Naive thymus-derived CD8-positive, alpha-beta T cell (primary cell): ENCODE measurements around the gene ERLEC1. TPM values are rescaled to one million over a fixed set of nuclear protein-coding genes. Genes with fewer than 3 reads are reported as not detected.
A peak's percentile ranks its signal among the peaks of the same experiment; 100 is the strongest.
"Not testable (repeated sequence)": the region's sequence is repeated elsewhere in the genome, so short reads cannot be mapped to it uniquely, and the experiment has no call there.

ENCODE experiments used
- ATAC-seq, 2 donors: fragments of 150-1000 bp; cut with Tn5 transposase in 1 of 2; sonication (Bioruptor Pico), chemical (Tn5 transposase) in 1 of 2; 1 replicate in 1 of 2; 2 replicates in 1 of 2; pipeline ENCODE4 v1.10.0; 2021; ENCODE audit warnings: mild to moderate bottlenecking in 2 of 2, moderate library complexity in 2 of 2
- POLR2A ChIA-PET: fragments of 350-600 bp; sonication (Branson Sonifier 250); formaldehyde crosslinking; loops from one replicate; lab custom pipeline; 2021; ENCODE audit warnings: antibody characterized with exemption; lab: Charles Lee
- DNase-seq, 10 donors: peaks; one replicate each; pipeline versions ENCODE4 v3.0.0 to v3.0.0-alpha.2; 2020 to 2022
- H3K27ac Mint-ChIP-seq, 10 donors: one replicate each; pipeline ENCODE4 v1.8.0; 2020 to 2022; ENCODE audit warnings: mild to moderate bottlenecking in 10 of 10, mixed read lengths in 10 of 10, moderate library complexity in 4 of 10, inconsistent platforms in 1 of 10
- H3K27me3 Mint-ChIP-seq, 5 donors: one replicate each; pipeline ENCODE4 v1.8.0; 2021 to 2022; ENCODE audit warnings: mixed read lengths in 5 of 5
- H3K36me3 Mint-ChIP-seq, 3 donors: one replicate each; pipeline ENCODE4 v1.8.0; 2020 to 2022; ENCODE audit warnings: mixed read lengths in 3 of 3, mild to moderate bottlenecking in 2 of 3, inconsistent platforms in 1 of 3
- H3K4me1 Mint-ChIP-seq, 4 donors: one replicate each; pipeline ENCODE4 v1.8.0; 2021 to 2022; ENCODE audit warnings: mixed read lengths in 4 of 4
- H3K4me3 Mint-ChIP-seq, 10 donors: one replicate each; pipeline ENCODE4 v1.8.0; 2020 to 2022; ENCODE audit warnings: mild to moderate bottlenecking in 10 of 10, mixed read lengths in 10 of 10, moderate library complexity in 6 of 10, inconsistent platforms in 1 of 10
- H3K9me3 Mint-ChIP-seq, 9 donors: one replicate each; pipeline ENCODE4 v1.8.0; 2020 to 2022; ENCODE audit warnings: mixed read lengths in 9 of 9, mild to moderate bottlenecking in 3 of 9, inconsistent platforms in 1 of 9, moderate library complexity in 1 of 9
- polyA plus RNA-seq, 3 donors: library from polyadenylated mRNA; unstranded; fragments of 300-500 nt; fragmentation: Illumina TruSeq; gene quantifications; one replicate each; pipeline ENCODE4 v1.2.3, GENCODE V29; 2021
- total RNA-seq, 8 experiments: library from RNA in 2 of 8; stranded (reverse) in 2 of 8; gene quantifications; one replicate each; pipeline ENCODE4 v1.2.3 and lab custom pipeline; 2021 to 2026

The ERLEC1 gene
- total and polyA plus RNA-seq, 5 experiments from 2014 or later: 23.7 to 32.5 (median 27.6) TPM

DNA sequence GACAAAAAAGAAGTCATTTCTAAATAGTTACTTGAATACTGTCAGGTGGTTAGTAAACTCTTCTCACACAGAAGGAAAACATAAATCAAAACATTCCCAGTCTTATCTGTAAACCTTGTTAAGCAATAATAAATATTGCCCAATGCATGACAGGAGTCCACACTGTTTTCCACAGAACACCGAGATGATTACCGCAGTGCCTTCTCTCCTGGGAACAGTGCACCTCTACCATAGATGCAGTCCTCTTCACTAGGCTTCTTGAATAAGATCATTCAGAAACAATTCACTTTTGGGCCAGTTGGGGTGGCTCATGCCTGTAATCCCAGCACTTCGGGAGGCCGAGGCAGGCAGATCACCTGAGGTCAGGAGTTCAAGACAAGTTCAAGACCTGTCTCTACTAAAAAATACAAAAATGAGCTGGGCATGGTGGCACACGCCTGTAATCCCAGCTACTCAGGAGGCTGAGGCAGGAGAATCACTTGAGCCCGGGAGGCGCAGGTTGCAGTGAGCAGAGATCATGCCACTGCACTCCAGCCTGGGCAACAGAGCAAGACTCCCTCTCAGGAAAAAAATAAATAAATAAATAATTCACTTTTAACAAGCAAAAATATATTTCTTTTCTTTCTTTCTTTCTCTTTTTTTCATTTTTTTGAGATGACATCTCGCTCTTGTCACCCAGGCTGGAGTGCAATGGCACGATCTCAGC is 64.4 kb downstream of the ERLEC1 start:
- ATAC-seq, POLR2A ChIA-PET, DNase-seq, H3K27me3 Mint-ChIP-seq, H3K9me3 Mint-ChIP-seq, H3K4me3 Mint-ChIP-seq, H3K4me1 Mint-ChIP-seq: not testable (repeated sequence)
- Mint-ChIP-seq H3K36me3 (peaks cover 0 to 20% (median 17%) of the 10 kb centered on the region in 3 donors), H3K27ac (peak overlapping the region in 1 of 10 donors; percentile 61)

DNA sequence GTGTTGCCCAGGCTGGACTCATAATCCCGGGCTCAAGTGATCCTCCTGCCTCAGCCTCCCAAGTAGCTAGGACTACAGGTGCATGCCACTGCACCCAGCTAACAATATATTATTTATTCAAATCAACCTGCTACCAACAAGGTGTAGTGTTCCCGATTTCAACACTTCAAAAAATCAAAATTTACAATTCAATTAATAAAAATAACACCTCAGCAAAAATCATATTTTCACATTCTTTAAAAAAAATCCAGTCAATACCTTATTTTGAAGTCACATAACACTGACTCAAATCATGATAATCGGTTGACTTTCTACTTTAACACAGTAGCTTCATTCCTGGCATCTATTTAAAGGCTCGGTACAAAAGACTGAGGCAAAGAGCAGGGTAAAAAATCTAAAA is 65.7 kb downstream of the ERLEC1 start:
- no peak overlapping the region for H3K27ac Mint-ChIP-seq
- POLR2A ChIA-PET: no interaction called here
- ATAC-seq (no peak), DNase-seq (no peak)
- H3K9me3 Mint-ChIP-seq: no peaks in the 10 kb centered on the region
- peaks cover 0 to 3% (median 0%) of the 10 kb centered on the region in 4 donors for H3K4me1 Mint-ChIP-seq
- no peaks in the 10 kb centered on the region for H3K27me3 Mint-ChIP-seq
- H3K4me3 Mint-ChIP-seq: no peak overlapping the region
- peaks cover 0 to 20% (median 20%) of the 10 kb centered on the region in 3 donors for H3K36me3 Mint-ChIP-seq

DNA sequence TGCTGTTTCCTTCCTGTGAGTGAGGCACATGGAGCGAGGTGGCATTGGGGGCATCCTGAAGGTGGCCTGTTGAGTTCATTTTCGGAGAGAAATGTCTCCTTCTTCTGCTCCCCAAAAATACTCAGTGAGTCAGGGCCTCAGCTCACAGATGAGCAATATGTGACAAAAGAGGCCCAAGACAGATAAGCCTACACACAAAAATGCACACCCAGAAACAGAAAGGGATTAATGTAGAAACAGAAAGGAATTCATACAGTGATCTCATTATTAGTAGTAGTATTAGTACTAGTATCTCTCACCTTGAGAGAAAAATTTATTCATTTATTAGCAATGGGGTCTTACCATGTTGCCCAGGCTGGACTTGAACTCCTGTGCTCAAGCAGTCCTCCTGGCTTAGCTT is 67.8 kb downstream of the ERLEC1 start:
- no peak for ATAC-seq
- Mint-ChIP-seq H3K4me1 (peaks cover 0 to 3% (median 0%) of the 10 kb centered on the region in 4 donors), H3K36me3 (peaks cover 0 to 27% (median 22%) of the 10 kb centered on the region in 3 donors), H3K27me3 (no peaks in the 10 kb centered on the region), H3K9me3 (no peaks in the 10 kb centered on the region), H3K27ac (peak overlapping the region in 7 of 10 donors; percentile 5 to 78 (median 18)), H3K4me3 (no peak overlapping the region)
- POLR2A ChIA-PET: no interaction called here
- no peak for DNase-seq

DNA sequence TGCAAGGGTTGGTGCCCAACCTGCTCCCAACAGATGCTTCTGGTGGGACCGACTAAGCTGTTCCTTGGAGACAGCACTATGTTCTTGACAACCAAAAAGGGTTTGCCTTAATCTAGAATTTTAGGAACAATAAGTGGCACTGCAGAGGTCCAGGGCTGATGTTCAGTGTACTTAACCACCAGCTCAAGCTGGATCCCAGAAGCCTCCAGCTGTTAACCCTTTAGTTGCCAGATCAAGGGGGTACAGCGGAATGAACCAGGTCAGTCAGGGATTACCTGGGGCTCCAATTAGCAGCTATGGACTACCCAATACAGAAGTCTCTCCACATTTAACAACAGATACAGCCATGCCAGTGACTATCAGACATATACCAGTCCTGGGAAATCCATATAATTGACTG is 69.4 kb downstream of the ERLEC1 start:
- no peak for DNase-seq
- Mint-ChIP-seq H3K9me3 (no peaks in the 10 kb centered on the region), H3K27ac (peak overlapping the region in 1 of 10 donors; percentile 15), H3K4me3 (no peak overlapping the region), H3K36me3 (peaks cover 0 to 23% (median 23%) of the 10 kb centered on the region in 3 donors), H3K4me1 (peaks cover 0 to 3% (median under 1%) of the 10 kb centered on the region in 4 donors), H3K27me3 (no peaks in the 10 kb centered on the region)
- ATAC-seq: no peak
- POLR2A ChIA-PET: no interaction called here

DNA sequence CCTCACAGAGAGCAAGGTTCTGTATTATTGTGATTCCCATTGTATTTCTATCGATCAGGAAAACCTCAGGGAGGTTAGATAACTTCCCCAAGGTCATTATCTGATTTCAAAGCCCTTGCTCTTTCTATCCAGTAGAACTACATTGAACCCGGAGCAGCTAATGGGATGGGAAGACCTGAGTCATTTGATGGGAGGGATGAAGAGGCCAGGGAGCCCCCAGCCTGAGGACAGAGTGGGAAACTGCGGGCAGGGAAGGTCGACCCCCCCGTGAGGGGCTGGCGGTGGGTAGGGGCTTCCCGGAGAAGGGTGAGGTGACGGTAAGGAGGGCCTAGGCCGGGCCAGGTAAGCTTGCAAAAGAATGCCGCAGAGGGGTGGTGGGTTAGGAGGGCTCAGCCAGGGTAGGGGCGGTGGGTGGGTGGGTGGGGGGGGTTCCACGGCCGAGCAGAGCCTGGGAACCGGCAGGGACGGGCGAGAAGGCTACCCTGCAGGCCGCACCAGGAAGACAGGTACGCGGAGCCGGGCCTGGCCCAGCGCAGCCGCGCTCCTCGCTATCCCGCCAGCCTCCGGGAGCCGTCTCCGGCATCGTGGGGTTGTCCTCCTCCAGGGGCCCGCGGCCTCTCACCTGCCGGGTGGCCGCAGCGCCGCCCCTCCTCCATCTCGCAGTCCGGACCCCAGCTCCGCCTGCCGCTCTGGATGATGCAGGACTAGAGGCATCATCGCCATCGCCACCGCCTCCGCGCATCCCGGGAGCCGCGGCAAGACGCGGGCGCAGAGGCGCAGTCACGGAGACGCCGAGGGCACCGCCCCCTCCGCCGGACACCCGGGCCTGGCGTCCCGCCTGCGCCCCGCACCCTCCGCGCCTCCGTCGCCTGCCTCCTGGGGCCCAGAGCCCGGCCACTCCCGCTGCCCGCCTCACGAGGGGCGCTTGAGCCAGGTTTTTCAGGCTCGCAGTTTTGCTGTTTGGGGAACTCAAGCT is 72.7 kb downstream of the ERLEC1 start, which contains the start of gene GPR75:
GPR75 (minus strand) TSS at position 762 of the 976 bp plus-strand sequence. CDS start 5,211 bp downstream, outside the sequence.
- H3K27me3 Mint-ChIP-seq: no peaks in the 10 kb centered on the region
- DNase-seq: no peak
- ATAC-seq: no peak
- POLR2A ChIA-PET: no interaction called here
- H3K4me1 Mint-ChIP-seq: peaks cover 8 to 21% (median 14%) of the 10 kb centered on the region in 4 donors
- H3K4me3 Mint-ChIP-seq: no peak within 1 kb of the TSS
- H3K27ac Mint-ChIP-seq: peak within 1 kb of the TSS in 1 of 10 donors; percentile 34
- peaks cover 0 to 32% (median 10%) of the 10 kb centered on the region in 3 donors for H3K36me3 Mint-ChIP-seq
- no peaks in the 10 kb centered on the region for H3K9me3 Mint-ChIP-seq

DNA sequence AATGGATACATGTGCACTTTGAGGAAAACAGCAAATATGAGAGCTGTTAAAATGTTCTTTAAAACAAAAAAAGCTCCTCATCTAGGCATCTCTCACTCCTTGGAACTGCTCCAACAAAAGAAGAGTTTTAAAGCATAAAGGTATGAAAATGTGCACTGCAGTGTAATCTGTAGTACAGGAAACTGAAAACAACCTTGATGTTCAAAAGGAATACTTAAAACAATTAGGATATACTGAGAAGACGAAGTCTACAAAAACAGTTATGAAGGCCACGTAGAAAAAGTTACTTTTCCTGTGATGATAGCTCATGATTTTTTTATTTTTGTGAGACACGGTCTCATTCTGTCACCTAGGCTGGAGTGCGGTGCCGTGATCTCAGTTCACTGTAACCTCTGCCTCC is 75.0 kb downstream of the ERLEC1 start:
- H3K4me3 Mint-ChIP-seq: no peak overlapping the region

DNA sequence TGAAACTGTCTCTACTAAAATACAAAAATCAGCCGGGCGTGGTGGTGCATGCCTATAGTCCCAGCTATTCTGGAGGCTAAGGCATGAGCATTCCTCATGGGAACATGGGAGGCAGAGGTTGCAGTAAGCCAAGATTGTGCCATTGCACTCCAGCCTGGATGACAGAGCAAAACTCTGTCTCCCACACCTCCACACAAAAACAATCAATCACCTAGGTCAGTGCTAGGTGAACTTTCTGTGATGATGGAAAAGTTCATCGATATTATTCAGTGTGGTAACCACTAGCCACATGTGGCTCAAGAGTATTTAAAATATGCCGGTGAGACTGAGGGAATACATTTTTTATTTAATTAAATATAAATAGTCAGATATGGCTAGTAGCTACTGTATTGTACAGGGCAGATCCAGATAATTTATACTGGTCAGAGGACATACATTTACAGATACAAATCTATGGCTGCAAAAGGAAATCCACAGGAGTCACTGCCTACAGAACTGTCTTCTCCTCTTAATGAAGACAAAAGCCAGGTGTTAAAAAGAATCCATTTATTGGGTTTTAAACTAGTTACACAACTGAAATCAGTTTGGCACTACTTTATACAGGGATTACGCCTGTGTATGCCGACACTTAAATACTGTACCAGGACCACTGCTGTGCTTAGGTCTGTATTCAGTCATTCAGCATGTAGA is 76.8 kb downstream of the ERLEC1 start:
- DNase-seq: no peak
- no peak for ATAC-seq
- Mint-ChIP-seq H3K9me3 (no peaks in the 10 kb centered on the region), H3K4me3 (no peak overlapping the region), H3K27ac (peak overlapping the region in 4 of 10 donors; percentile 37 to 74 (median 48)), H3K27me3 (no peaks in the 10 kb centered on the region), H3K4me1 (peaks cover 8 to 21% (median 14%) of the 10 kb centered on the region in 4 donors), H3K36me3 (peaks cover 5 to 64% (median 35%) of the 10 kb centered on the region in 3 donors)
- POLR2A ChIA-PET: no interaction called here

More for the DNA sequence above, 75.0 kb downstream of the ERLEC1 start:
- H3K27ac Mint-ChIP-seq: peak overlapping the region; percentile 4 to 84 (median 76)
- no peak for ATAC-seq
- H3K9me3 Mint-ChIP-seq: no peaks in the 10 kb centered on the region
- no peaks in the 10 kb centered on the region for H3K27me3 Mint-ChIP-seq
- H3K36me3 Mint-ChIP-seq: peaks cover 0 to 54% (median 29%) of the 10 kb centered on the region in 3 donors
- H3K4me1 Mint-ChIP-seq: peaks cover 8 to 21% (median 14%) of the 10 kb centered on the region in 4 donors
- POLR2A ChIA-PET: interaction anchor here (0.6 kb wide), 1 partner anchor 133 kb away, joined by 9 read pairs; no protein-coding TSS in a partner anchor
- DNase-seq: peak in 3 of 10 donors; percentile 4 to 18 (median 17)

DNA sequence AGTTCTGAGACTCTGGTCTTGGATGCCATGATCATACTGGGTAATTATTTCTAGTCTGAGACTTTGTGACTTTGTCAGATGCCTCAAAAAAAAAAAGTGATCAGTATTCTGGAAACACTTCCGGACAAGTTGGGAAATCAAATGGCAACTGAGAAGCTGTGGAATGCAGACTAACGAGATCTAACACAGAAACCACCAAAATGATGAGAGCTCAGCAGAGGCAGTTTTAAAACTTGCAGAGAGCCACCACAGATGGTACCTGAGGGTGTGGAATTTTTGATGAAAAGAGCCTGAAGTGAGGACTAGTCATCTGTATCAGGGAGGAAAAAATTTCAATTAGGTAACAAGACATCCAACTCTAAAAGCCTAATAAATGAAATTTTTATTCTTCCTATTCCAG is 78.4 kb downstream of the ERLEC1 start:
- H3K27me3 Mint-ChIP-seq: no peaks in the 10 kb centered on the region
- DNase-seq (no peak), ATAC-seq (no peak)
- peaks cover 5 to 72% (median 31%) of the 10 kb centered on the region in 3 donors for H3K36me3 Mint-ChIP-seq
- H3K4me3 Mint-ChIP-seq: no peak overlapping the region
- POLR2A ChIA-PET: no interaction called here
- H3K4me1 Mint-ChIP-seq: peaks cover 8 to 21% (median 14%) of the 10 kb centered on the region in 4 donors
- no peaks in the 10 kb centered on the region for H3K9me3 Mint-ChIP-seq
- peak overlapping the region in 4 of 10 donors; percentile 11 to 71 (median 38) for H3K27ac Mint-ChIP-seq

DNA sequence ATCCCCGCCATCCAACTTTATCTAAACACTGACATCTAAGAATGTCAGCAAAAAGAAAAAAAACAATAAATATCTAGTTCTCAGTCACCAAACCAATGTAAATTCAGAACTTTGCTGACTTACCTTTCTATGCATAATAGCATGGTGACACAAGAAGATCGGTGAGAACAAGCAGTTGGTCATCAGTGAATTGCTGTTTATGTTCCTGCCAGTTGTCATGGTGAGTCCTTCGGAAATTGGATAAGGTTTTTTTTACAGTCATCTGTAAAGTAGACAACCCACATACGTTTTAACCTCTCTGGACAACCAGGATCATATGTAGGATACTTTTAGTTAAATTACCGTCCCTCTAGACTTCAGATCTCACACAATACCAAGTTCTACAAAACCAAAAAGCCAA is 79.1 kb downstream of the ERLEC1 start:
- ATAC-seq (no peak), DNase-seq (no peak)
- no peak overlapping the region for H3K27ac Mint-ChIP-seq
- no peaks in the 10 kb centered on the region for H3K9me3 Mint-ChIP-seq
- POLR2A ChIA-PET: no interaction called here
- H3K36me3 Mint-ChIP-seq: peaks cover 5 to 75% (median 27%) of the 10 kb centered on the region in 3 donors
- no peaks in the 10 kb centered on the region for H3K27me3 Mint-ChIP-seq
- H3K4me3 Mint-ChIP-seq: no peak overlapping the region
- H3K4me1 Mint-ChIP-seq: peaks cover 8 to 21% (median 14%) of the 10 kb centered on the region in 4 donors

DNA sequence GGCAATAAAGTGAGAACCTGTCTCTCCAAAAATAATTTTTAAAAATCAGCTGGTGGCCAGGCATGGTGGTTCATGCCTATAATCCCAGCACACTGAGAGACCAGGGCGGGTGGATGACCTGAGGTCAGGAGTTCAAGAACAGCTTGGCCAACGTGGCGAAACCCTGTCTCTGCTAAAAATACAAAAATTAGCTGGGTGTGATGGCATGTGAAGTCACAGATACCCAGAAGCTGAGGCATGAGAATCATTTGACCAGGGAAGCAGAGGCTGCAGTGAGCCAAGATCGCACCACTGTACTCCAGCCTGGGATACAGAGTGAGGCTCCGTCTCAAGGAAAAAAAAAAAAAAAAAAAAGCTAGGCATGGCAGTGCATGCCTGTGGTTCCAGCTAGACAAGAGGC is 80.3 kb downstream of the ERLEC1 start:
- Mint-ChIP-seq H3K4me3 (no peak overlapping the region), H3K4me1 (peaks cover 4 to 12% (median 7%) of the 10 kb centered on the region in 4 donors), H3K9me3 (no peaks in the 10 kb centered on the region), H3K27ac (no peak overlapping the region), H3K36me3 (peaks cover 5 to 81% (median 27%) of the 10 kb centered on the region in 3 donors), H3K27me3 (no peaks in the 10 kb centered on the region)
- POLR2A ChIA-PET: interaction anchor here (0.6 kb wide), 2 partner anchors 647 to 1233 kb away, joined by 3 to 4 read pairs; no protein-coding TSS in a partner anchor
- ATAC-seq (no peak), DNase-seq (no peak)

DNA sequence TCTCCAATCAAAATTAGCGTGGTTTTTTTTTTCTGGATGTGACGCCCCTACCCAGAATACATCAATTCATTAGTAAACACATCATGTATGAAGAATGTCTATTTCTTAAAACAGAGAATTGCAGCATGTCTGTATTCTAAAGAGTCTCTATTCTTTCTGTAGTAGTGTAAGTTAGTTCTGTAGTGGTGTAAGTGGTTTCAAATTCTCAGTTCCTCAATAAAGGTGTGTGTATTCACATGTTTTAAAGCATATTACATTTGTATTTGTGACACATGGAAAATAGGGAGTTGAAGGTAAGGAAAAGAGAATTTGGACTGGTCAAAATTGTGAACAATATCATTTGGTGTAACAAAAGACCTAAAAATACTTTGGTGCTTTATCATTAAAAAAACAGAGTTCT is 80.9 kb downstream of the ERLEC1 start:
- Mint-ChIP-seq H3K27ac (no peak overlapping the region), H3K4me1 (peaks cover 2 to 9% (median 3%) of the 10 kb centered on the region in 4 donors), H3K9me3 (no peaks in the 10 kb centered on the region), H3K4me3 (no peak overlapping the region), H3K36me3 (peaks cover 5 to 79% (median 27%) of the 10 kb centered on the region in 3 donors), H3K27me3 (no peaks in the 10 kb centered on the region)
- DNase-seq (no peak), ATAC-seq (no peak)
- POLR2A ChIA-PET: interaction anchor here (0.6 kb wide), 2 partner anchors 646 to 1233 kb away, joined by 3 to 4 read pairs; no protein-coding TSS in a partner anchor
